Stomach (tissue), 9 donors: ENCODE data around the gene PIGL. TPM values are rescaled to one million over a fixed set of nuclear protein-coding genes. Genes with fewer than 3 reads are reported as not detected.
"Not testable (repeated sequence)": the region's sequence is repeated elsewhere in the genome, so short reads cannot be mapped to it uniquely, and the experiment has no call there.

Source experiments
- DNase-seq, 2 donors: peaks; one replicate each; pipeline versions ENCODE4 v3.0.0 to v3.0.0-alpha.2; 2013 to 2019
- H3K27ac ChIP-seq, 5 donors: fragments of 200-600 bp in 4 of 5; sonication (generic) in 4 of 5; one replicate each; pipeline ENCODE4 v1.5.1; 2013 to 2019; ENCODE audit warnings: mild to moderate bottlenecking in 1 of 5, moderate library complexity in 1 of 5
- H3K27me3 ChIP-seq, 3 donors: fragments of 200-600 bp; sonication (generic); one replicate each; pipeline ENCODE4 v1.5.1; 2017 to 2019; ENCODE audit warnings: mixed run types in 1 of 3
- H3K36me3 ChIP-seq, 4 donors: fragments of 200-600 bp; sonication (generic); 1 replicate in 3 of 4; 2 replicates in 1 of 4; pipeline ENCODE4 v1.5.1; 2016 to 2019
- H3K4me1 ChIP-seq, 4 donors: fragments of 200-600 bp; sonication (generic); one replicate each; pipeline ENCODE4 v1.5.1; 2016 to 2019
- H3K4me3 ChIP-seq, 4 donors: fragments of 200-600 bp; sonication (generic) in 3 of 4; one replicate each; pipeline ENCODE4 v1.5.1; 2016 to 2019; ENCODE audit warnings: mild to moderate bottlenecking in 1 of 4
- H3K9me3 ChIP-seq, 4 donors: fragments of 200-600 bp; sonication (generic); one replicate each; pipeline ENCODE4 v1.5.1; 2016 to 2019
- EP300 ChIP-seq: sonication (generic); formaldehyde crosslinking; IDR thresholded peaks from one replicate; pipeline ENCODE4 v1.6.1; 2017; ENCODE audit warnings: antibody characterized with exemption
- POLR2A ChIP-seq, 4 donors: fragments of 450-650 bp; IDR thresholded peaks; one replicate each; pipeline ENCODE4 v1.6.1; 2016; ENCODE audit warnings: antibody characterized with exemption in 4 of 4, control low read depth in 2 of 4, mild to moderate bottlenecking in 1 of 4, moderate library complexity in 1 of 4
- POLR2AphosphoS5 ChIP-seq, 3 donors: sonication (generic); formaldehyde crosslinking; IDR thresholded peaks; one replicate each; pipeline ENCODE4 v1.6.1; 2016; ENCODE audit warnings: antibody characterized with exemption in 3 of 3
- WGBS, 5 donors: extraction: QIAGEN DNeasy Blood & Tissue Kit in 3 of 5; methylation state at CpG; one replicate each; pipeline versions ENCODE4 v1.1.5 to v1.1.7; 2013 to 2018; 5-methylcytosine and 5-hydroxymethylcytosine counted together
- intact Hi-C: fragments of 100-400 bp; cut with DNase I; formaldehyde crosslinking; loops from one replicate; pipeline ENCODE4 v1.15.1; 2023; ENCODE audit warnings: low total_unique reads
- polyA plus RNA-seq, 3 donors: library from polyadenylated mRNA; stranded (reverse); fragments of 200-250 nt; gene quantifications; one replicate each; pipeline ENCODE4 v1.2.3, GENCODE V29; 2013
- total RNA-seq, 5 donors: library from RNA; depleted of rRNA; stranded (reverse); fragments of >200 nt; gene quantifications; one replicate each; pipeline versions ENCODE4 v1.1.0 to v1.2.3, GENCODE V29; 2014 to 2016
- TF ChIP-seq, protein P1 (sequence below), 7 experiments: fragments of 450-650 bp in 4 of 7; fragments of 200-600 bp in 3 of 7; sonication (generic) in 3 of 7; IDR thresholded peaks; one replicate each; pipeline ENCODE4 v1.5.1; 2016 to 2019; ENCODE audit warnings: antibody characterized with exemption in 7 of 7, control low read depth in 2 of 7, mild to moderate bottlenecking in 1 of 7
- donor health status: healthy with polysubstance abuse.
- donor health status: Bipolar disorder and iron deficiency.
- donor health status: healthy.

The PIGL gene
- total and polyA plus RNA-seq, 8 donors, result 5.8 to 72.3 (median 35.3) TPM

DNA sequence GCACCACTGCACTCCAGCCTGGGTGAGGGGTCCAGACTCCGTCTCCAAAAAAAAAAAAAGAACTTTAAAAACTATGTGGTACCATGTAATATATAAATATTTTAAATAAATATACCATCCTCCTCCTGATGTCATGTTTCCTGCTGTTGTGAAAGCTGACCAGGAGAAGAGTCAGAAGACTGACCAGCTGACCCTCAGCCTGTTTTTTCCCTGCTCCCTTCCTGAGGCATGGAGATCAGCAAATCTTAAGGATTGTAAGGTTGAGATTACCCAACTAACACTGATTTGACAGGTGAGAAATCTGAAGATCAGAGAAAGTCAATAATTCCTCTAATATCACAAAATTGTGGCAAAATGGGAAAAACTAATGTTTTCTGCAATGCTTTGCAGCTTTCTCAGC is 19.7 kb upstream of the PIGL start:
- H3K4me3 ChIP-seq, result no peak overlapping the region
- no peaks in the 10 kb centered on the region for H3K9me3 ChIP-seq
- peaks cover 17 to 41% (median 38%) of the 10 kb centered on the region in 4 donors for H3K4me1 ChIP-seq
- H3K27ac ChIP-seq, result no peak overlapping the region
- no peak for DNase-seq
- peaks cover 10 to 51% (median 40%) of the 10 kb centered on the region in 4 donors for H3K36me3 ChIP-seq
- H3K27me3 ChIP-seq, result no peaks in the 10 kb centered on the region
- WGBS, 5 donors, result 92 to 100% (median 100%) methylated on average over 1 of the region's 1 CpG
- TF ChIP-seq EP300, result no peak
- TF ChIP-seq, protein P1, sequence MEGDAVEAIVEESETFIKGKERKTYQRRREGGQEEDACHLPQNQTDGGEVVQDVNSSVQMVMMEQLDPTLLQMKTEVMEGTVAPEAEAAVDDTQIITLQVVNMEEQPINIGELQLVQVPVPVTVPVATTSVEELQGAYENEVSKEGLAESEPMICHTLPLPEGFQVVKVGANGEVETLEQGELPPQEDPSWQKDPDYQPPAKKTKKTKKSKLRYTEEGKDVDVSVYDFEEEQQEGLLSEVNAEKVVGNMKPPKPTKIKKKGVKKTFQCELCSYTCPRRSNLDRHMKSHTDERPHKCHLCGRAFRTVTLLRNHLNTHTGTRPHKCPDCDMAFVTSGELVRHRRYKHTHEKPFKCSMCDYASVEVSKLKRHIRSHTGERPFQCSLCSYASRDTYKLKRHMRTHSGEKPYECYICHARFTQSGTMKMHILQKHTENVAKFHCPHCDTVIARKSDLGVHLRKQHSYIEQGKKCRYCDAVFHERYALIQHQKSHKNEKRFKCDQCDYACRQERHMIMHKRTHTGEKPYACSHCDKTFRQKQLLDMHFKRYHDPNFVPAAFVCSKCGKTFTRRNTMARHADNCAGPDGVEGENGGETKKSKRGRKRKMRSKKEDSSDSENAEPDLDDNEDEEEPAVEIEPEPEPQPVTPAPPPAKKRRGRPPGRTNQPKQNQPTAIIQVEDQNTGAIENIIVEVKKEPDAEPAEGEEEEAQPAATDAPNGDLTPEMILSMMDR (IDR thresholded peaks at IDR 0.05), result no peak
- intact Hi-C loops, result no loop called here

DNA sequence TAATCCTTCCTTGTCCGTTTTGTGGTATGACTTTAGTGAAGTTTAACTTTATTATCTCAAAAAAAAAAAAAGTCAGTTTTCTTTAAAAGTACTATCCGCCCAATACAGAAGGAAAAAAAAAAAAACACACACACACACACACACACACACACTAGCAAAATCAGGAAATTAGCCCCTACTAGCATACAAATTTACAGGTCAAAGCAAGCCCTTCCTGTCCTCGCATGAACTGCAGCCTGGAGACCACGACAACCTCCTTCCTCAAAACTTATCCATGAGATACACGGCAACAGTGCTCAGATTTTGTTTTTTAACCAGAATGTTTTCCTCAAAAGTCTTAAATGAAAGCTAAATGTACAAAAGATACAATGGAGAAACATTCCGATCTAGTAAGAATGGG is 17.9 kb upstream of the PIGL start:
- 25 to 35% (median 31%) methylated on average over 6 of the region's 6 CpGs for WGBS, 5 donors
- no peak for TF ChIP-seq POLR2A (IDR thresholded peaks at IDR 0.05)
- no peak for TF ChIP-seq POLR2AphosphoS5 (IDR thresholded peaks at IDR 0.05)
- TF ChIP-seq EP300, result no peak
- TF ChIP-seq, protein P1 (IDR thresholded peaks at IDR 0.05), result no peak
- peaks cover 0 to 33% (median 23%) of the 10 kb centered on the region in 4 donors for H3K36me3 ChIP-seq
- peak in 1 of 2 donors; percentile 44 for DNase-seq
- peak overlapping the region in 3 of 5 donors; percentile 44 to 84 (median 58) for H3K27ac ChIP-seq
- peaks cover 28 to 59% (median 52%) of the 10 kb centered on the region in 4 donors for H3K4me1 ChIP-seq
- no peaks in the 10 kb centered on the region for H3K27me3 ChIP-seq
- H3K9me3 ChIP-seq, result no peaks in the 10 kb centered on the region
- intact Hi-C loops, result no loop called here
- no peak overlapping the region for H3K4me3 ChIP-seq

DNA sequence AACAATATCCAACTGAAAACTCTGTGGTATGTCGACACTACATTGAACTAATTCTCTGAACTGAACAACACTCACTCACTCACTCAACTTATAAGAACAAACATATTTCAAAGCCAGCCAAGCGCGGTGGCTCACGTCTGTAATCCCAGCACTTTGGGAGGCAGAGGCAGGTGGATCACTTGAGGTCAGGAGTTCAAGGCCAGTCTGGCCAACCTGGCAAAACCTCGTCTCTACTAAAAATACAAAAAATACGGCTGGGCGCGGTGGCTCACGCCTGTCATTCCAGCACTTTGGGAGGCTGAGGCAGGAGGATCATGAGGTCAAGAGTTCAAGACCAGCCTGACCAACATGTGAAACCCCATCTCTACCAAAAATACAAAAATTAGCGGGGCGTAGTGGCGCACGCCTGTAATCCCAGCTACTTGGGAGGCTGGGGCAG is 15.3 kb upstream of the PIGL start:
- H3K4me3 ChIP-seq, intact Hi-C loops, H3K9me3 ChIP-seq, DNase-seq, H3K27me3 ChIP-seq: not testable (repeated sequence)
- Histone ChIP-seq H3K36me3 (peaks cover 0 to 15% (median 12%) of the 10 kb centered on the region in 4 donors), H3K27ac (peak overlapping the region; percentile 74 to 84 (median 81)), H3K4me1 (peaks cover 41 to 85% (median 72%) of the 10 kb centered on the region in 4 donors)
- WGBS, 5 donors, result 80 to 88% (median 87%) methylated on average over 13 of the region's 13 CpGs

DNA sequence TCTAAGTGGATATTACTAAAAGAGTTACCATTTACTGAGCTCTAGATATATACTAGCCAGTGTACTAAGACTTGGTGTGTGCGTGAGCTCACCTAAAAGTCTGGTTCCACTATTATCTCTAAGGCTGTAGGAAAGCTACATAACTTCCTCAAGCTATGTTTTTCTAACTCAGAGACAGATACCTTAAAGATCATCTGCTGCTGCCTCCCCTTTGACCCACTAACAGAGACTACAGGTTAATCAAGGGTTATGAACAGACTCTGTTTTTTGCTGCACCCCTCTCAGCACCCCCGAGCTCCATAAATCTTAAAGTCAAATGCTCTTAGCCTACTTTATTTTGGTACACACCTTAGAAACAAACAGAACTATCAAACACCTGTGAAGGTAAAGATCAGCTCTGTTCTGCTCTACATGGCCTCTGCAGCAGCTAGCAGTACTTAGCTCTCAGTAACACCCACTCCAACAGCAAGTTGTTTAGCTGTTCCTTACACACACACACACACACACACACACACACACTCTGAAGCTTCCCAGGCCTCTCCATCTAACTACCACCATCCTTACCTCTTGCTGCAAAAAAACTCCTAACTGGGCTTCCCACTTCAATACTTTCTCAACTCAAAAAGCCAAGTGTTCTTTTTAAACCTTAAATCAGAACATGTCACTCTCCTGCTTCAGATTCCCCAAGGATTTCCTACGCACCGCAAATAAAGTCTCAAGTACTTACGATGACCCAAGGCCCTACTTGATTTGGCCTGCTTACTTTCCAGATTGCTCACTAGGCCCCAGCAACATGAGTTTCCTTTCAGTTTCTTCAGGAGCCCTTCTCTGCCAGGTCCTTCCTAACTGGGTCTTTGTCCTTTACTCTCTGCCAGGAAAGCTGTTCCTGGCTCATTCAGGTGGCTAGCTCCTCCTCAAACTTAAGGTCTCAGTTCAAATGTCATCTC is 14.2 kb upstream of the PIGL start:
- H3K9me3 ChIP-seq, H3K36me3 ChIP-seq, intact Hi-C loops, H3K27me3 ChIP-seq: not testable (repeated sequence)
- WGBS, 5 donors, result 25 to 47% (median 28%) methylated on average over 5 of the region's 5 CpGs
- H3K27ac ChIP-seq, result peak overlapping the region; percentile 52 to 84 (median 81)
- peak overlapping the region in 1 of 4 donors; percentile 13 for H3K4me3 ChIP-seq
- peaks cover 48 to 96% (median 75%) of the 10 kb centered on the region in 4 donors for H3K4me1 ChIP-seq
- DNase-seq, result peak in 1 of 2 donors; percentile 26

DNA sequence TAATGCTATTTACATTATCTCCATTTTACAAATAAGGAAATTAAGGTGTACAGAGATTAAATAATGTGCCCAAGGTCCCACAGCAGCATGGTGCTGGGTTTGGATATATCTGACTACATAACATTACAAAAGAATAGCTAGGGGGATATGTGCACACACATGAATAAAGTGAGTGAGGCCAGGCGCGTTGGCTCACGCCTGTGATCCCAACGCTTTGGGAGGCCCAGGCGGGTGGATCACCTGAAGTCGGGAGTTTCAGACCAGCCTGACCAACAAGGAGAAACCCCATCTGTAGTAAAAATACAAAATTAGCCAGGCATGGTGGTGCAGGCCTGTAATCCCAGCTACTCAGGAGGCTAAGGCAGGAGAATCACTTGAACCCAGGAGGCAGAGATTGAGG is 12.2 kb upstream of the PIGL start:
- H3K36me3 ChIP-seq, H3K9me3 ChIP-seq, H3K27me3 ChIP-seq, intact Hi-C loops: not testable (repeated sequence)
- 28 to 66% (median 53%) methylated on average over 6 of the region's 6 CpGs for WGBS, 5 donors
- Histone ChIP-seq H3K4me3 (peak overlapping the region in 1 of 4 donors; percentile 6), H3K4me1 (peaks cover 48 to 92% (median 67%) of the 10 kb centered on the region in 4 donors), H3K27ac (peak overlapping the region; percentile 45 to 84 (median 77))
- peak in 1 of 2 donors; percentile 7 for DNase-seq

DNA sequence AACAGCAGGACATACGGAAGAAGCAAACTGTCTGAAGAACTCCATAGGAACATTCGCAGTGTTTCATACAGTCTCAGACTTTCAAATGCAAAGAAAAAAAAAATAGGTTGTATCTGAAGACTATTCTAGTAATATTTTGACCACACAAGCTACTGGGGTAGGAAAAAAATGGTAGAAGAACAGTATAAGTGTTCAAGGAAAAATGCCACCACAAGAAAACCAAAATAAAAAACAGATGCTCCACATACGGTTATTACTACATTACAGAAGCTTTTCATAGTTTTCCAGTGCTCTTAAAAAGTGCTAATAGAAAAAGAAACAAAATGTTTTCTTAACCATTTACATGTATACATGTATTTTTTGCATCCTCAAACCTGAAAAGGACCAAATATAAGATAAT is 5.4 kb upstream of the PIGL start:
- peaks cover 25 to 69% (median 48%) of the 10 kb centered on the region in 4 donors for H3K4me1 ChIP-seq
- no peaks in the 10 kb centered on the region for H3K27me3 ChIP-seq
- intact Hi-C loops, result no loop called here
- H3K36me3 ChIP-seq, result no peaks in the 10 kb centered on the region
- H3K4me3 ChIP-seq, result no peak overlapping the region
- H3K27ac ChIP-seq, result no peak overlapping the region
- WGBS, 5 donors, result 68 to 82% (median 71%) methylated on average over 3 of the region's 3 CpGs
- DNase-seq, result no peak
- no peak for TF ChIP-seq EP300
- TF ChIP-seq POLR2A (IDR thresholded peaks at IDR 0.05), result no peak
- no peak for TF ChIP-seq POLR2AphosphoS5 (IDR thresholded peaks at IDR 0.05)
- TF ChIP-seq, protein P1 (IDR thresholded peaks at IDR 0.05), result no peak
- no peaks in the 10 kb centered on the region for H3K9me3 ChIP-seq
